T-helper 1 cell treated with Interleukin-12 subunit alpha and Interleukin-12 subunit beta and Interleukin-4 antibody, amounts not matched to agents 30 μg/mL and 1 μg/mL, for 36 hours (primary cell): ENCODE data around the gene GUCY1A1.

Experiments used
- H3K27ac Mint-ChIP-seq: one replicate; pipeline ENCODE4 v1.8.0; 2021; ENCODE audit warnings: mild to moderate bottlenecking, mixed read lengths
- H3K27me3 Mint-ChIP-seq: one replicate; pipeline ENCODE4 v1.8.0; 2021; ENCODE audit warnings: low read depth, mixed read lengths
- H3K36me3 Mint-ChIP-seq: one replicate; pipeline ENCODE4 v1.8.0; 2021; ENCODE audit warnings: low read depth, mixed read lengths
- H3K4me1 Mint-ChIP-seq: one replicate; pipeline ENCODE4 v1.8.0; 2021; ENCODE audit warnings: low read depth, mixed read lengths
- H3K4me3 Mint-ChIP-seq: one replicate; pipeline ENCODE4 v1.8.0; 2021; ENCODE audit warnings: mild to moderate bottlenecking, moderate library complexity, mixed read lengths
- H3K9me3 Mint-ChIP-seq: one replicate; pipeline ENCODE4 v1.8.0; 2021; ENCODE audit warnings: mixed read lengths

GUCY1A1 gene

GRCh38 chr4:155758481-155759371 is 92.1 kb downstream of the GUCY1A1 start, which contains the start of gene GUCY1B1:
GUCY1B1 (plus strand) TSS chr4:155759021; CDS start chr4:155759141, 120 bp downstream.
- Mint-ChIP-seq H3K4me1 (peaks cover 2% of the 10 kb centered on the region), H3K27ac (no peak within 1 kb of the TSS), H3K36me3 (no peaks in the 10 kb centered on the region), H3K9me3 (no peaks in the 10 kb centered on the region), H3K4me3 (peak within 1 kb of the TSS; percentile 46), H3K27me3 (peaks cover 30% of the 10 kb centered on the region)

GRCh38 chr4:155759372-155760252 is 93.0 kb downstream of the GUCY1A1 start:
- peaks cover 30% of the 10 kb centered on the region for H3K27me3 Mint-ChIP-seq
- no peaks in the 10 kb centered on the region for H3K9me3 Mint-ChIP-seq
- H3K4me1 Mint-ChIP-seq, result peaks cover 2% of the 10 kb centered on the region
- no peak overlapping the region for H3K4me3 Mint-ChIP-seq
- H3K27ac Mint-ChIP-seq, result no peak overlapping the region
- H3K36me3 Mint-ChIP-seq, result no peaks in the 10 kb centered on the region

GRCh38 chr4:155761047-155761446 is 94.4 kb downstream of the GUCY1A1 start:
- no peaks in the 10 kb centered on the region for H3K9me3 Mint-ChIP-seq
- H3K4me3 Mint-ChIP-seq, result no peak overlapping the region
- peaks cover 2% of the 10 kb centered on the region for H3K4me1 Mint-ChIP-seq
- no peaks in the 10 kb centered on the region for H3K36me3 Mint-ChIP-seq
- peaks cover 30% of the 10 kb centered on the region for H3K27me3 Mint-ChIP-seq
- H3K27ac Mint-ChIP-seq, result no peak overlapping the region

GRCh38 chr4:155761916-155762315 is 95.3 kb downstream of the GUCY1A1 start:
- peaks cover 27% of the 10 kb centered on the region for H3K27me3 Mint-ChIP-seq
- no peaks in the 10 kb centered on the region for H3K9me3 Mint-ChIP-seq
- no peaks in the 10 kb centered on the region for H3K36me3 Mint-ChIP-seq
- H3K4me1 Mint-ChIP-seq, result peaks cover 2% of the 10 kb centered on the region
- H3K27ac Mint-ChIP-seq, result no peak overlapping the region
- no peak overlapping the region for H3K4me3 Mint-ChIP-seq

GRCh38 chr4:155762334-155762733 is 95.7 kb downstream of the GUCY1A1 start:
- Mint-ChIP-seq H3K9me3 (no peaks in the 10 kb centered on the region), H3K27me3 (peaks cover 26% of the 10 kb centered on the region), H3K36me3 (no peaks in the 10 kb centered on the region), H3K4me3 (no peak overlapping the region), H3K27ac (no peak overlapping the region), H3K4me1 (peaks cover 2% of the 10 kb centered on the region)

- Mint-ChIP-seq H3K4me3 (no peak overlapping the region), H3K4me1 (peaks cover 2% of the 10 kb centered on the region), H3K27me3 (peaks cover 17% of the 10 kb centered on the region), H3K27ac (no peak overlapping the region), H3K36me3 (no peaks in the 10 kb centered on the region), H3K9me3 (no peaks in the 10 kb centered on the region)
Observed at GRCh38 chr4:155763551-155763950, 96.9 kb downstream of the GUCY1A1 start.

GRCh38 chr4:155765149-155765548 is 98.5 kb downstream of the GUCY1A1 start:
- H3K9me3 Mint-ChIP-seq, result no peaks in the 10 kb centered on the region
- no peak overlapping the region for H3K27ac Mint-ChIP-seq

GRCh38 chr4:155766622-155767021 is 100.0 kb downstream of the GUCY1A1 start:
- H3K36me3 Mint-ChIP-seq, result no peaks in the 10 kb centered on the region
- H3K4me3 Mint-ChIP-seq, result no peak overlapping the region
- no peaks in the 10 kb centered on the region for H3K9me3 Mint-ChIP-seq
- no peak overlapping the region for H3K27ac Mint-ChIP-seq
- no peaks in the 10 kb centered on the region for H3K4me1 Mint-ChIP-seq
- H3K27me3 Mint-ChIP-seq, result peaks cover 10% of the 10 kb centered on the region

More at GRCh38 chr4:155765149-155765548, 98.5 kb downstream of the GUCY1A1 start:
- H3K4me1 Mint-ChIP-seq, result no peaks in the 10 kb centered on the region
- H3K27me3 Mint-ChIP-seq, result peaks cover 18% of the 10 kb centered on the region
- no peaks in the 10 kb centered on the region for H3K36me3 Mint-ChIP-seq
- H3K4me3 Mint-ChIP-seq, result no peak overlapping the region

- no peaks in the 10 kb centered on the region for H3K9me3 Mint-ChIP-seq
Observed at GRCh38 chr4:155768370-155768769, 101.7 kb downstream of the GUCY1A1 start.

GRCh38 chr4:155769090-155769489 is 102.4 kb downstream of the GUCY1A1 start:
- H3K9me3 Mint-ChIP-seq, result no peaks in the 10 kb centered on the region
- H3K4me1 Mint-ChIP-seq, result no peaks in the 10 kb centered on the region
- peaks cover 4% of the 10 kb centered on the region for H3K27me3 Mint-ChIP-seq
- H3K4me3 Mint-ChIP-seq, result no peak overlapping the region
- H3K36me3 Mint-ChIP-seq, result no peaks in the 10 kb centered on the region
- no peak overlapping the region for H3K27ac Mint-ChIP-seq

More at GRCh38 chr4:155768370-155768769, 101.7 kb downstream of the GUCY1A1 start:
- Mint-ChIP-seq H3K4me1 (no peaks in the 10 kb centered on the region), H3K27me3 (peaks cover 4% of the 10 kb centered on the region), H3K36me3 (no peaks in the 10 kb centered on the region), H3K4me3 (no peak overlapping the region), H3K27ac (no peak overlapping the region)

- Mint-ChIP-seq H3K4me3 (no peak overlapping the region), H3K9me3 (no peaks in the 10 kb centered on the region), H3K36me3 (no peaks in the 10 kb centered on the region), H3K27me3 (peaks cover 4% of the 10 kb centered on the region), H3K27ac (no peak overlapping the region), H3K4me1 (no peaks in the 10 kb centered on the region)
Observed at GRCh38 chr4:155772459-155773195, 106.0 kb downstream of the GUCY1A1 start.

GRCh38 chr4:155773196-155773800 is 106.7 kb downstream of the GUCY1A1 start:
- Mint-ChIP-seq H3K9me3 (no peaks in the 10 kb centered on the region), H3K36me3 (no peaks in the 10 kb centered on the region), H3K4me1 (no peaks in the 10 kb centered on the region), H3K27ac (no peak overlapping the region), H3K27me3 (peaks cover 4% of the 10 kb centered on the region), H3K4me3 (no peak overlapping the region)

- H3K4me3 Mint-ChIP-seq, result no peak overlapping the region
- no peak overlapping the region for H3K27ac Mint-ChIP-seq
Observed at GRCh38 chr4:155774033-155774432, 107.4 kb downstream of the GUCY1A1 start.

More at GRCh38 chr4:155774033-155774432, 107.4 kb downstream of the GUCY1A1 start:
- Mint-ChIP-seq H3K9me3 (no peaks in the 10 kb centered on the region), H3K36me3 (no peaks in the 10 kb centered on the region), H3K27me3 (peaks cover under 1% of the 10 kb centered on the region), H3K4me1 (no peaks in the 10 kb centered on the region)
